Tibial nerve (tissue), 3 donors: ENCODE measurements around the gene MAFG.

ENCODE experiments used
- CTCF ChIP-seq, 5 experiments: fragments of 200-600 bp in 3 of 5; fragments of 450-650 bp in 2 of 5; sonication (generic) in 3 of 5; IDR thresholded peaks; one replicate each; pipeline ENCODE4 v1.5.1; 2016 to 2019; ENCODE audit warnings: antibody characterized with exemption in 5 of 5, mild to moderate bottlenecking in 3 of 5, moderate library complexity in 2 of 5
- POLR2A ChIP-seq, 2 donors: fragments of 450-650 bp; IDR thresholded peaks; one replicate each; pipeline ENCODE4 v1.6.1; 2017; ENCODE audit warnings: antibody characterized with exemption in 2 of 2, mild to moderate bottlenecking in 2 of 2, moderate library complexity in 2 of 2

- TF ChIP-seq POLR2A (IDR thresholded peaks at IDR 0.05): no peak
- no peak for TF ChIP-seq CTCF (IDR thresholded peaks at IDR 0.05)
Measured at GRCh38 chr17:81902023-81902652, 25.4 kb downstream of the MAFG start, which contains the start of gene NPB.
